Small intestine (tissue), 7 donors: ENCODE results near the gene GRN. TPM values are rescaled to one million over a fixed set of nuclear protein-coding genes. Genes with fewer than 3 reads are reported as not detected.

Experiments
- DNase-seq, 2 donors: peaks; one replicate each; pipeline versions ENCODE4 v3.0.0 to v3.0.0-alpha.2; 2013
- FAIRE-seq: peaks from 2 replicates; lab custom pipeline; 2012; peaks lifted over from hg19 to GRCh38; lab: Jason Lieb, UNC
- H3K27ac ChIP-seq, 3 donors: one replicate each; pipeline ENCODE4 v1.5.1; 2013; ENCODE audit warnings: low read length in 2 of 3, mild to moderate bottlenecking in 2 of 3, control low read depth in 1 of 3, inconsistent platforms in 1 of 3, low read depth in 1 of 3, moderate library complexity in 1 of 3
- H3K27me3 ChIP-seq, 3 donors: one replicate each; pipeline ENCODE4 v1.6.1; 2013; ENCODE audit warnings: low read length in 3 of 3, inconsistent platforms in 1 of 3; ENCODE audit not compliant: control insufficient read depth in 3 of 3, insufficient read depth in 3 of 3
- H3K36me3 ChIP-seq, 3 donors: one replicate each; pipeline ENCODE4 v1.6.1; 2013; ENCODE audit warnings: low read length in 3 of 3, inconsistent platforms in 1 of 3, low read depth in 1 of 3, mild to moderate bottlenecking in 1 of 3, moderate library complexity in 1 of 3; ENCODE audit not compliant: control insufficient read depth in 3 of 3, insufficient read depth in 2 of 3
- H3K4me1 ChIP-seq, 3 donors: one replicate each; pipeline ENCODE4 v1.6.1; 2013; ENCODE audit warnings: low read length in 2 of 3, inconsistent platforms in 1 of 3, low read depth in 1 of 3, mild to moderate bottlenecking in 1 of 3, moderate library complexity in 1 of 3; ENCODE audit not compliant: control insufficient read depth in 3 of 3, insufficient read depth in 2 of 3
- H3K4me3 ChIP-seq, 3 donors: one replicate each; pipeline ENCODE4 v1.5.1; 2013; ENCODE audit warnings: low read length in 3 of 3, control low read depth in 1 of 3, inconsistent platforms in 1 of 3, low read depth in 1 of 3, mild to moderate bottlenecking in 1 of 3, moderate library complexity in 1 of 3
- H3K9me3 ChIP-seq, 2 donors: one replicate each; pipeline ENCODE4 v1.6.1; 2013; ENCODE audit warnings: low read depth in 1 of 2, low read length in 1 of 2; ENCODE audit not compliant: control insufficient read depth in 2 of 2, insufficient read depth in 1 of 2
- WGBS, 3 donors: extraction: QIAGEN DNeasy Blood & Tissue Kit; methylation state at CpG; one replicate each; pipeline ENCODE4 v1.1.7; 2013; 5-methylcytosine and 5-hydroxymethylcytosine counted together
- polyA plus RNA-seq, 4 donors: library from polyadenylated mRNA; stranded (reverse) in 3 of 4; unstranded in 1 of 4; fragments of 200-250 nt in 3 of 4; fragments of 120-200 nt in 1 of 4; gene quantifications; one replicate each; pipeline versions ENCODE4 v1.2.1 to v1.2.3, GENCODE V29; 2013
- donor health status: healthy with polysubstance abuse.
- donor health status: control.
- donor health status: control.
- donor health status: Bipolar disorder and iron deficiency.
- donor health status: healthy.

GRN gene
- polyA plus RNA-seq, 4 donors = 82.3 to 842 (median 111) TPM

DNA sequence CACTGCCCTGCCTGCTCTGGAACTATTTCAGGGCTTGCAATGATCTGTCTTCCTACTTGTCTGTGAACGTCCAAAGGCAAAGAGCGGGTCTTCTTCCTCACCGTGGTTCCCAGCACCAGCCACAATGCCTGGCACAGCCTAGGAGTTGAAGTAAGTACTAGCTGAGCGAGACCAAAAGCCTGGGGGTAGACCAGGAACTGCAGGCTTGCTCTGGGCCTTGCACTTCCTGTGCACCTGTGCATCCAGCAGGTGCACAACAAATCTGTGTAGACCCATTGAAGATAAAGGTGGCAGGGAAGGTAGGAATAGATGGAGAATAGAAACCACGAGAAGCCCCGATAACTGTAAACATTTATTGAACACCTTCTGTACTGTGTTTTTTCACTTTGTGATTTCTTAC is 13.9 kb downstream of the GRN start:
- Histone ChIP-seq H3K4me3 (no peak overlapping the region), H3K36me3 (peaks cover 0 to 21% (median 0%) of the 10 kb centered on the region in 3 donors), H3K27me3 (peaks cover 0 to 19% (median 3%) of the 10 kb centered on the region in 3 donors), H3K9me3 (no peaks in the 10 kb centered on the region), H3K27ac (no peak overlapping the region), H3K4me1 (peaks cover 0 to 15% (median 1%) of the 10 kb centered on the region in 3 donors)
- WGBS, 3 donors = 53 to 69% (median 57%) methylated on average over 6 of the region's 6 CpGs
- FAIRE-seq = no peak
- no peak for DNase-seq

DNA sequence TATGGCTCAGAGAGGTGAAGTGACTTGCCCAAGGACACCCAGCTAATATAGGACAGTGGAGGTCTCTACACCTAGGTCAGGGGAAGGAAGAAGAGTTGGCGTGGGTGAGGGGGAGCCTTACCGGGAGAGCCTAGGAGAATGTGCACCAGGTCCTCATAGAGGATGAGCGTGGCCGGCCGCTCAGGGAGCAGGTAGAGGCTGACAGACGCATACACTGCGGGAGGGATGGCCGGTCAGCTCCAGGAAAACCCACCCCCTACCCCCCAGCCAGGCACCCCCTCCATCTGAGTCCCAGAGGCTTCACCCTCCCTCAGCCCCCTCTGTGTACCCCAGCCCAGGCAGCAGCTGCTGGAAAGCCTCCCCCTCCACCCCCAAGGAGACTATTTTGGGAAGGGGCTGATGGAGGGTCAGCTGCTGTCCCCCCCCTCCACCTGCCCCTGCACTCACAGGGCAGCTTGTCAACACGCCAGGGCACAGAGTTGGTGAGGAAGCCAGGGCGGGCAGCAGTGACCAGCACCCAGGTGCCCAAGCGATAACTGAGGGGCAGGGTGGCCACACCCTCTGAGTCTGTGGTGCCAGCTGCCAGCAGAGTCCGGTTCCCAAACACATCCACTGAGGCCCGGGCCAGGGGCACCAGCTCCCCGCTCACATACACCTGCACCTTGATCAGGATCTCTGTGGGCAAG is 14.5 kb downstream of the GRN start:
- H3K27ac ChIP-seq = no peak overlapping the region
- H3K36me3 ChIP-seq = peaks cover 0 to 21% (median 0%) of the 10 kb centered on the region in 3 donors
- H3K9me3 ChIP-seq = no peaks in the 10 kb centered on the region
- H3K27me3 ChIP-seq = peaks cover 0 to 22% (median 3%) of the 10 kb centered on the region in 3 donors
- DNase-seq (no peak), FAIRE-seq (no peak)
- WGBS, 3 donors = 65 to 87% (median 76%) methylated on average over 14 of the region's 14 CpGs
- H3K4me1 ChIP-seq = peaks cover 0 to 15% (median 1%) of the 10 kb centered on the region in 3 donors
- H3K4me3 ChIP-seq = no peak overlapping the region

DNA sequence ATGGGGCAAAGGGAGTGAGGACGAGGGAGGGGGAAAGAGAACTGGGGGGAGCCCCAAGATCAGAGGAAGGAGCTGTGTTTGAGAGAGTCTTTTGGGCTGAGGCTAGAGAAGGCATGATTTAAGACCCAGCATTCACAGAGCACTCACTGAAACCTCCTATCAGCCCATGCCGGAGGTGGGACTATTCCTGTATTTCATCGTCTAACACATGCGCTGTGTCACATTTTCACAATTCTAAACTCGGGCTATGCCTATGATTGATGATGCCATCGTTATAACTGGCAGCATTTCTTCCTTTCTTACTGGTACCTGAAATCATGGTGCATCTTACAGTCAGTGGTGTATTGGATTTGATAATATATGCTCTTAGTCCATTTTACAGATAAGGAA is 15.0 kb downstream of the GRN start:
- no peaks in the 10 kb centered on the region for H3K9me3 ChIP-seq
- WGBS, 3 donors = 49 to 62% (median 53%) methylated on average over 6 of the region's 6 CpGs
- no peak overlapping the region for H3K4me3 ChIP-seq
- H3K27ac ChIP-seq = no peak overlapping the region
- H3K36me3 ChIP-seq = peaks cover 0 to 20% (median 0%) of the 10 kb centered on the region in 3 donors
- H3K27me3 ChIP-seq = peaks cover 2 to 22% (median 3%) of the 10 kb centered on the region in 3 donors
- no peak for DNase-seq
- FAIRE-seq = no peak
- H3K4me1 ChIP-seq = peaks cover 0 to 15% (median 1%) of the 10 kb centered on the region in 3 donors

DNA sequence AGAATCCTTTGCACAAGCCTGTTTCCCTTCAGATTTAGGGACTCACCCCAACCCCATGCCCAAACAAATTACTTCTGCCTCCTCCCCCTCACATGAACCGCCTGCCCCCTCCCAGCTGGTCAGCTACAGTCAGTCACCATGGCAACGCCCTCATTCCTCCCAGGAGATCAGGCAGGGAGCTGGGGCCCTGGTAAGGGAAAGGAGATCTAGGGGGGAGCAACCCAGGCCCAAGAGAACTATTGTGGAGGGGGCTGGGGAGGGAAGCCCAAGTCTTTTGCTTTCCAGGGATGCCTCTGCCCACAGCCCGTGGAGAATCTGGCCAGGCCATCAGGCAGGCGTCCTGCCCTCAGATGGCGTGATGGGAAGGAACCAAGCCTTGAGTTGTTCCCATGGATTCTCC is 15.7 kb downstream of the GRN start:
- H3K27me3 ChIP-seq = peaks cover 2 to 22% (median 3%) of the 10 kb centered on the region in 3 donors
- peaks cover 0 to 13% (median 0%) of the 10 kb centered on the region in 3 donors for H3K36me3 ChIP-seq
- H3K27ac ChIP-seq = no peak overlapping the region
- H3K9me3 ChIP-seq = no peaks in the 10 kb centered on the region
- 34 to 49% (median 47%) methylated on average over 5 of the region's 5 CpGs for WGBS, 3 donors
- no peak overlapping the region for H3K4me3 ChIP-seq
- DNase-seq = peak in 1 of 2 donors; percentile 23
- H3K4me1 ChIP-seq = peaks cover 0 to 15% (median 1%) of the 10 kb centered on the region in 3 donors
- FAIRE-seq = no peak

DNA sequence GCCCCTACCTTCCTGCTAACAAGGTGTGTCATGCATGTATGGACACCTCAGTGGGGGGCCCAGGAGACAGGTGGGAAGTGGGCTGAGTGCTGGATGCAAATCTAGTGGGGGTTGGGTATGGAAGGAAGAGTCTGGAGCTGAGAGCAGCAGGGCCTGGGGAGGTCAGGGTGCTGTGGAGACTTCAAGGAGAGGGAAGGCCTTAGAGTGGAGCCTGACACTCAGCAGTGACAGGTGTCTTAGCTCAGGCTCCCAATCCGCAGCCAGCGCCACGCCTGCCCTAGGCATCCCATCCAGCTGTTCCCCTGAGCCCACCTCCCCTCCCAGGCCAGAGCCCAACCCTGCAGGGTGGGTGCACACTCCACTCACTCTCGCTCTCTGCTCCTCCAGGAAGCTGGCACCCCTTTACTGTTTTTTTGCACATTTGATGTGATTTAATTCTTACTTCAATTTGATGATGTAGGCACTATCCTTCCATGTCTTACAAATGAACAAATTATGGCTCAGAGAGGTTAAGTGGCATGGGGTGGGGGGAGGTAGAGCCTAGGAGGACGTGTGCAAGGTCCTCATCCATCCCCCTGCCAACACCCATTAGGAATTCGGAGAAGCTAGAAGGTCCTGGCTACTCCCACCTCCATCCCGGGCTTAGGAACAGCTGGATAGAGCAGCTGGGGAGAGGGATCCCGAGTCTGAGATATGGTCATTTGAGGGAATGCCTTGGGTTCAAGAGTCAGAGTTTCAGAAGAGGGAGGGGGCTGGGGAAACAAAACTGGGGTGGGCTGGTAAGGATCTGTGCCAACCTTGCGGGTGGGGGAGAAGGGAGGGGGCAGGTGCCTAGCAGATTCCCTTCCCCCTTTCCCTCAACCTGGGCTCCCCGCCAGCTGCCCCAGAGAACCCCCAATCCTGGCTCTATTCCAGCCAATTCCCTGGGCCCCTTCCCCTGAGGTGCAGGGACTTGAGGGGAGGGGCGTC is 16.5 kb downstream of the GRN start:
- H3K36me3 ChIP-seq = peaks cover 0 to 9% (median 0%) of the 10 kb centered on the region in 3 donors
- 16 to 55% (median 49%) methylated on average over 11 of the region's 11 CpGs for WGBS, 3 donors
- peaks cover 0 to 15% (median 1%) of the 10 kb centered on the region in 3 donors for H3K4me1 ChIP-seq
- DNase-seq = no peak
- H3K27me3 ChIP-seq = peaks cover 2 to 27% (median 3%) of the 10 kb centered on the region in 3 donors
- H3K4me3 ChIP-seq = no peak overlapping the region
- no peak overlapping the region for H3K27ac ChIP-seq
- no peak for FAIRE-seq
- no peaks in the 10 kb centered on the region for H3K9me3 ChIP-seq

DNA sequence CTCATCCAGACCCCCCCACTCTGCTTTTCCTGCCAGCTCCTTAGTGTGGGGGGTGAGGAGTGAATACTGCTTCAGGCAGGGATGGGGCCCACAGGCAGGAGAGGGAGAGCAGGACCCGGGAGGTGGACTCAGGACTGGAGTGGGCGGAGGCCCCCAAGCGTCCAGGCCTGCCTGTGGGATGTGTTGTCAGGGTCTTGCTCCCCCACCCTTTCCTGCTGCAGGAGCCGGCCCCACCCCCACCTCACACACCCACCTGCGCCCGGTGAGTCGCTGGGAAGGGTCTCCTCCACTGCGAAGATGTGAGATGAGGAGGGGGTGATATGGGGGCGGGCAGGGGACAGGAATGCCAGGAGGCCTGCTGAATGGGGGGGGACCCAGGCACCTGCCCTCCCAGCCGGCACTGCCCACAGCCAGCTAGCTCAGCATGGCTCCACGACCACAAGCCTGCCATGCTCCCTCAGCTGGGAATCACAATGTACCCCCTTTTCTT is 17.4 kb downstream of the GRN start:
- peak overlapping the region in 1 of 3 donors; percentile 61 for H3K4me3 ChIP-seq
- H3K36me3 ChIP-seq = peaks cover 0 to 9% (median 0%) of the 10 kb centered on the region in 3 donors
- H3K9me3 ChIP-seq = no peaks in the 10 kb centered on the region
- DNase-seq = no peak
- H3K27ac ChIP-seq = no peak overlapping the region
- H3K27me3 ChIP-seq = peaks cover 2 to 32% (median 3%) of the 10 kb centered on the region in 3 donors
- 22 to 28% (median 26%) methylated on average over 6 to 11 of the region's 11 CpGs for WGBS, 3 donors
- FAIRE-seq = no peak
- peaks cover 0 to 15% (median 1%) of the 10 kb centered on the region in 3 donors for H3K4me1 ChIP-seq

DNA sequence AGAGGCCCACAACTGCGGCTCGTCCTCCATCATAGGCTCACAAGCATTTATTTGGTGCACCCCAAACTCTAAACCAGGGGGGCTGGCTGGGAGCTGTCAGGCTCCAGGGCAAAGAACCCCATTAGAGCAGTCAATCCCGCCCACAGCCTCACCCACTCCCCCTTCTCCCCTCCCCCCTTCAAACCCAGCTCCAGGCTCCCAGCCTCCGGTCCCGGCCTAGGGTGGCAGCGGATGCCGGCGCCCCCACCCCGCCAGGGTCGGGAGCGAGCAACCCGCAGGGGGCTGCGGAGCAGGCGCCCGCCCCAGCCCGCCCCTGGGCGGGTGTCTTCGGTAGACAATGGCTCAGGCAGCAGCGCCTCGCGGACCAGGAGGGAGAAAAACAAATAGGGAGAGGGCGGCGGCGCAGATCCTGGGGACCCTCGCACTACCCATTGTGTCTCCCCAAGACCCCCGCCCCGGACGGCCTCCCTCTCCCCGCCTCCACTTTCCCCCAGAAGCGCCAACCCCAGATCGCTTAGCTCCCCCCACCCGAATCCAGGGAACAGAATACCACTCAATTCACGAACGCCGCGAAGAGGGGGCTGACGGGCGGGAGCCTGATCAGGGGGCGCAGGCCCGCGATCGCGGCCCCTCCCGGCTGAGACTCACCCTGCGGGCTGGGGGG is 18.0 kb downstream of the GRN start:
- WGBS, 3 donors = 1 to 2% (median 2%) methylated on average over 30 to 45 of the region's 45 CpGs
- peak in 1 of 2 donors; percentile 37 for DNase-seq
- peak overlapping the region; percentile 31 to 61 (median 55) for H3K4me3 ChIP-seq

More for the DNA sequence above, 18.0 kb downstream of the GRN start:
- Histone ChIP-seq H3K4me1 (peaks cover 0 to 15% (median 1%) of the 10 kb centered on the region in 3 donors), H3K9me3 (no peaks in the 10 kb centered on the region), H3K27ac (no peak overlapping the region), H3K36me3 (peaks cover 0 to 9% (median 0%) of the 10 kb centered on the region in 3 donors), H3K27me3 (peaks cover 2 to 32% (median 3%) of the 10 kb centered on the region in 3 donors)
- FAIRE-seq = no peak
